Cardiac muscle cell (in vitro differentiated cells and primary cell): Measurements from ENCODE around the gene KCNN4. TPM values are rescaled to one million over a fixed set of nuclear protein-coding genes. Genes with fewer than 3 reads are reported as not detected.

Experiments
- DNase-seq, 2 donors: peaks; one replicate each; pipeline versions ENCODE4 v3.0.0 to v3.0.0-alpha.2; 2010 to 2017; ENCODE audit warnings: low read depth in 1 of 2, low spot score in 1 of 2
- H3K27ac ChIP-seq: fragments of 200-600 bp; sonication (generic); 2 replicates; pipeline ENCODE4 v1.5.1; 2016
- H3K27me3 ChIP-seq: fragments of 200-600 bp; sonication (generic); 2 replicates; pipeline ENCODE4 v1.6.0; 2016; ENCODE audit warnings: control low read depth
- H3K36me3 ChIP-seq: fragments of 200-600 bp; sonication (generic); 2 replicates; pipeline ENCODE4 v1.5.1; 2016; ENCODE audit warnings: control low read depth
- H3K4me1 ChIP-seq: fragments of 200-600 bp; sonication (generic); 2 replicates; pipeline ENCODE4 v1.8.1; 2017; ENCODE audit warnings: low read depth, mild to moderate bottlenecking, mixed run types
- H3K4me3 ChIP-seq: fragments of 200-600 bp; sonication (generic); 2 replicates; pipeline ENCODE4 v1.5.1; 2016; ENCODE audit warnings: mild to moderate bottlenecking
- H3K9me3 ChIP-seq: fragments of 200-600 bp; sonication (generic); 2 replicates; pipeline ENCODE4 v1.5.1; 2017; ENCODE audit warnings: low read depth, mild to moderate bottlenecking, control low read depth
- CTCF ChIP-seq: IDR thresholded peaks from 2 replicates; pipeline ENCODE4 v1.5.1; 2012; ENCODE audit warnings: low read depth, mild to moderate bottlenecking, low read length
- polyA plus RNA-seq: library from polyadenylated mRNA; unstranded; fragments of >200 nt; fragmentation: Nextera tagmentation; extraction: Ambion mirVana; gene quantifications from 2 replicates; pipeline ENCODE4 v1.2.1, GENCODE V29; 2016
- total RNA-seq: library from RNA; depleted of rRNA; stranded (reverse); fragments of >200 nt; gene quantifications from 2 replicates; pipeline ENCODE4 v1.2.3, GENCODE V29; 2016

The KCNN4 gene
- total and polyA plus RNA-seq, 2 experiments from 2014 or later, result 1.5 TPM; not detected in 1

DNA sequence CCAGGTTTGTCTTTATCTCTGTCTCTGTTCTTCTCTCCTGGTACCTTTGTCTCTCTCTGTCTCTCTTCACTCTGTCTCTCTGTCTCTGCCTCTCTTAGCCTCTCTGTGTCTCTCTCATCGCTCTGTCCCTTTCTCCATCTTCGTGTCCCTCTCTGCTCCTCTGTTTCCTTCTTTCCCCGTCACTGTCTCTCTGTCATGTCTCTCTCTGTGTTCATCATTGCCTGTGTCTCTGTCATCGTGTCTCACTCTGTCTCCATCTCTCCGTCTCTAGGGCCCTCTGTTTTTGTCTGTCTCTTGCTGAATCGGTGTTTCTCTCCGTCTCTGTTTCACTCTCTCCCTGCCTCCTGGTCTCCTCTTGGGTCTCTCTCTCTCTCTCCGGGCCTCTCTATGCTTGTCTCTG, 2.9 kb upstream of the KCNN4 start:
- Histone ChIP-seq H3K4me1 (no peaks in the 10 kb centered on the region), H3K36me3 (no peaks in the 10 kb centered on the region), H3K4me3 (no peak overlapping the region), H3K27me3 (peaks cover 6% of the 10 kb centered on the region), H3K9me3 (no peaks in the 10 kb centered on the region), H3K27ac (no peak overlapping the region)
- no peak for TF ChIP-seq CTCF
- DNase-seq, result no peak

GRCh38 chr19:43782689-43783231, 2.0 kb upstream of the KCNN4 start:
- Histone ChIP-seq H3K4me1 (no peaks in the 10 kb centered on the region), H3K36me3 (no peaks in the 10 kb centered on the region), H3K27me3 (peaks cover 10% of the 10 kb centered on the region), H3K9me3 (no peaks in the 10 kb centered on the region), H3K27ac (no peak overlapping the region), H3K4me3 (no peak overlapping the region)
- no peak for TF ChIP-seq CTCF
- DNase-seq, result no peak

GRCh38 chr19:43782311-43782660, 1.5 kb upstream of the KCNN4 start:
- peaks cover 14% of the 10 kb centered on the region for H3K27me3 ChIP-seq
- no peak for TF ChIP-seq CTCF
- no peaks in the 10 kb centered on the region for H3K4me1 ChIP-seq
- H3K9me3 ChIP-seq, result no peaks in the 10 kb centered on the region
- DNase-seq, result no peak
- H3K27ac ChIP-seq, result no peak overlapping the region
- no peaks in the 10 kb centered on the region for H3K36me3 ChIP-seq
- no peak overlapping the region for H3K4me3 ChIP-seq

DNA sequence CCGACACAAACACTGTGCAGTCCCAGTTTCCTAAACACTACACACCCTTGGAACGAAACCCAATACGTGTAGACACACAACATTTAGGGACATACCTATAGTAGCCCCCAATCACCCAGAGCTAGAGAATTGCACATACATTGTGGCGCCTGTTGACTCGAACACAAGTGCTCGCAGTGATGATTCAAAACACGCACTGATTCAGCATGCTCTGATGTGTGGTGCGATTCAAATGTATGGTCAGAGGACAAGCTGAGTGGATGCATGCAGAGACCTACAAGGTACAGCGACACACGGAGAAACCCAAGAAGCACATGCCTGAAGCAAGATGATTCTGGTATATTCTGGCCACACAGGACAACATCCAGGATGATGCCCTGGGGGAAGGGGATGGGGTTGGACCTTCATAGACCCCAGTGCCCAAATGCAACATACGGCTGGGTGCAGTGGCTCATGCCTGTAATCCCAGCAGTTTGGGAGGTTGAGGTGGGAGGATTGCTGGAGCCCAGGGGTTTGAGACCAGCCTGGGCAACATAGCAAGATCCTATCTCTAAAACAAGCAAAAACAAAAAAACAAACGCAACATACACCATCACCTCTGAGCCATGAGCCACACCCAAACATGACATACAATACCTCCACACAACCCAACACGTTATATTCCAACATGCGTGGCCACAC, 997 bp upstream of the KCNN4 start:
- H3K27ac ChIP-seq, result no peak overlapping the region
- no peaks in the 10 kb centered on the region for H3K4me1 ChIP-seq
- no peak for TF ChIP-seq CTCF
- no peaks in the 10 kb centered on the region for H3K36me3 ChIP-seq
- H3K9me3 ChIP-seq, result no peaks in the 10 kb centered on the region
- H3K27me3 ChIP-seq, result peaks cover 20% of the 10 kb centered on the region
- H3K4me3 ChIP-seq, result no peak overlapping the region
- DNase-seq, result no peak

GRCh38 chr19:43779820-43780219, 953 bp downstream of the KCNN4 start:
- TF ChIP-seq CTCF, result peak; percentile 5
- Histone ChIP-seq H3K36me3 (no peaks in the 10 kb centered on the region), H3K4me3 (no peak overlapping the region), H3K9me3 (no peaks in the 10 kb centered on the region), H3K27ac (no peak overlapping the region), H3K27me3 (peaks cover 35% of the 10 kb centered on the region), H3K4me1 (peaks cover 2% of the 10 kb centered on the region)
- no peak for DNase-seq
